ENCODE measurements around the gene CYP2W1. TPM values are rescaled to one million over a fixed set of nuclear protein-coding genes. Genes with fewer than 3 reads are reported as not detected.
"Not testable (repeated sequence)": the region's sequence is repeated elsewhere in the genome, so short reads cannot be mapped to it uniquely, and the experiment has no call there.

The CYP2W1 gene
- total RNA-seq, 1 donor from 2014 or later, result not detected

DNA sequence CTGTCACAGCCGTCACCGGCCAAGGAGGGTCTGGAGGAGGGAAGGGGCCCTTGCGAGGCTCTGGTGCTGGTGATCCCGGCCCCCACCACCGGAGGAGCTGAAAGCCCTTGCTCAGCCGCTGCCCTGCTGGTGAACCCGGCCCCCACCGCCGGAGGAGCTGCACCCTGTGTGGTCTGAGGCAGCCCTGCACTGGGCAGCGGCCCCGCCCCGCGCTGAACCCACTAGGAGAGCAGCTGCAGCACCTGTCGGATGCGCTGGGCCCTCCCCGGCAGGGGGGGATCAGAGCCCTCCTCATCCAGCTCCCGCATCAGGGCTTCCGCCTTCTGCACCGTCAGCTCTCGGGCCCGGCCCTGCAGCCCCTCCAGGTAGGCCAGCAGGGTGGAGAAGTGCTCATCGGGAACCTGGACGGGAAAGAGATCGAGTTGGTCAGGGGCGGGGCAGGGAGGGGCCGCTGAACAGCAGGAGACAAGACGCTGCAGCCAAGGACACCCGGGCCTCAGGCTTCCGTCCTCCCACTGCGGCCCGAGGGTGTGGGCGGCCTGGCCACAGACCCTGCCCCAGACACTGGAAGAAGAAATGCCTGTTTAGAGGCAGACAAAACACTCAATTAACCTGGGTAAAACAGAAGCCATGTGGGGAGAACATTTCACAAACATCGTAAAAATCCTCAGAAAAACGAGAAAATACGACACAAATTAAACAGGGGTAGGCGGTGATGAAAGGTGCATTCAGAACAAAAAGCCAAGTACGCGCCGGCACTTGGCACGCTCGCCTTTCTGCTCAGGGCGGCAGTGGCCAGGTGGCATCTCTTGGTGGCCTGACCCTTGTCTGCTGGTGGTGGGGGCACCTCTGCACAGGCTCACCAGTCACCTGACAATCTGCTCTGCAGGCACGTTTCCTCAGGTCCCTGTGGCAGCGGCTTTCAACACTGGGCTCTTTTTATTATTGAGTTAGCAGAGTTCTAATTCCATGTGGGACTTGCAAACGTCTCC, 14.7 kb downstream of the CYP2W1 start:
- TF ChIP-seq, protein P1, sequence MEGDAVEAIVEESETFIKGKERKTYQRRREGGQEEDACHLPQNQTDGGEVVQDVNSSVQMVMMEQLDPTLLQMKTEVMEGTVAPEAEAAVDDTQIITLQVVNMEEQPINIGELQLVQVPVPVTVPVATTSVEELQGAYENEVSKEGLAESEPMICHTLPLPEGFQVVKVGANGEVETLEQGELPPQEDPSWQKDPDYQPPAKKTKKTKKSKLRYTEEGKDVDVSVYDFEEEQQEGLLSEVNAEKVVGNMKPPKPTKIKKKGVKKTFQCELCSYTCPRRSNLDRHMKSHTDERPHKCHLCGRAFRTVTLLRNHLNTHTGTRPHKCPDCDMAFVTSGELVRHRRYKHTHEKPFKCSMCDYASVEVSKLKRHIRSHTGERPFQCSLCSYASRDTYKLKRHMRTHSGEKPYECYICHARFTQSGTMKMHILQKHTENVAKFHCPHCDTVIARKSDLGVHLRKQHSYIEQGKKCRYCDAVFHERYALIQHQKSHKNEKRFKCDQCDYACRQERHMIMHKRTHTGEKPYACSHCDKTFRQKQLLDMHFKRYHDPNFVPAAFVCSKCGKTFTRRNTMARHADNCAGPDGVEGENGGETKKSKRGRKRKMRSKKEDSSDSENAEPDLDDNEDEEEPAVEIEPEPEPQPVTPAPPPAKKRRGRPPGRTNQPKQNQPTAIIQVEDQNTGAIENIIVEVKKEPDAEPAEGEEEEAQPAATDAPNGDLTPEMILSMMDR (conservative IDR thresholded peaks at IDR 0.05; ENCODE audit: low read depth, low read length), result no peak
- no peak for DNase-seq (ENCODE audit: low read depth)
- no peak overlapping the region for H3K4me3 ChIP-seq (ENCODE audit: low read depth, low read length)

- no peak overlapping the region for H3K4me3 ChIP-seq (ENCODE audit: low read depth, low read length)
- TF ChIP-seq, protein P1 (conservative IDR thresholded peaks at IDR 0.05; ENCODE audit: low read depth, low read length), result no peak
- no peak for DNase-seq (ENCODE audit: low read depth)
Measured at GRCh38 chr7:999149-999879, 16.3 kb downstream of the CYP2W1 start.

GRCh38 chr7:999941-1000935, 17.3 kb downstream of the CYP2W1 start:
- no peak overlapping the region for H3K4me3 ChIP-seq (ENCODE audit: low read depth, low read length)
- DNase-seq (ENCODE audit: low read depth), result no peak
- TF ChIP-seq, protein P1 (conservative IDR thresholded peaks at IDR 0.05; ENCODE audit: low read depth, low read length), result no peak

DNA sequence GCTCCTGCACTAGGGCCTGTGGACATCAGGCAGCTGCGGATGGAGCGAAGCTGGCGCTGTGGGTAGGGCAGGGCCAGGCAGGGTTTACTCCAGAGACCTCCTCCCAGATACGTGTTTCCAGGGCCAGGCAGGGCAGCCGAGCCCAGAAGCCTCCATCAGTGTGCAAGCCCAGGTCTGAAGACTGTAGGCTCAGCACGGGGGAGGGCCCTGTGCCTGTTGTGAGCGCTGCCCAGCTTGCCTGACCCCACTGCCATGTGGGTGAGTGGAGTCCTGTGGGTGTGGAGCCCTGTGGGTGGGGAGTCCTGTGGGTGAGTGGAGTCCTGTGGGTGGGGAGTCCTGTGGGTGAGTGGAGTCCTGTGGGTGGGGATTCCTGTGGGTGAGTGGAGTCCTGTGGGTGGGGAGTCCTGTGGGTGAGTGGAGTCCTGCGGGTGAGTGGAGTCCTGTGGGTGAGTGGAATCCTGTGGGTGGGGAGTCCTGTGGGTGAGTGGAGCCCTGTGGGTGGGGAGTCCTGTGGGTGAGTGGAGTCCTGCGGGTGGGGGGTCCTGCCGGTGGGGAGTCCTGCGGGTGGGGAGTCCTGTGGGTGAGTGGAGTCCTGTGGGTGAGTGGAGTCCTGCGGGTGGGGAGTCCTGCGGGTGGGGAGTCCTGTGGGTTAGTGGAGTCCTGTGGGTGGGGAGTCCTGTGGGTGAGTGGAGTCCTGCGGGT, 18.2 kb downstream of the CYP2W1 start:
- not testable (repeated sequence) for DNase-seq (ENCODE audit: low read depth)

DNA sequence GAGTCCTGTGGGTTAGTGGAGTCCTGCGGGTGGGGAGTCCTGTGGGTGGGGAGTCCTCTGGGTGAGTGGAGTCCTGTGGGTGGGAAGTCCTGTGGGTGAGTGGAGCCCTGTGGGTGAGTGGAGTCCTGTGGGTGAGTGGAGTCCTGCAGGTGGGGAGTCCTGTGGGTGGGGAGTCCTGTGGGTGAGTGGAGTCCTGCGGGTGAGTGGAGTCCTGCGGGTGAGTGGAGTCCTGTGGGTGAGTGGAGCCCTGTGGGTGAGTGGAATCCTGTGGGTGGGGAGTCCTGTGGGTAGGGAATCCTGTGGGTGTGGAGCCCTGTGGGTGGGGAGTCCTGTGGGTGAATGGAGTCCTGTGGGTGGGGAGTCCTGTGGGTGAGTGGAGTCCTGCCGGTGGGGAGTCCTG, 19.0 kb downstream of the CYP2W1 start:
- not testable (repeated sequence) for H3K4me3 ChIP-seq (ENCODE audit: low read depth, low read length); DNase-seq (ENCODE audit: low read depth)

More for the DNA sequence above, 18.2 kb downstream of the CYP2W1 start:
- H3K4me3 ChIP-seq (ENCODE audit: low read depth, low read length), result not testable (repeated sequence)

GRCh38 chr7:1002445-1002844, 19.5 kb downstream of the CYP2W1 start:
- not testable (repeated sequence) for DNase-seq (ENCODE audit: low read depth); H3K4me3 ChIP-seq (ENCODE audit: low read depth, low read length)

DNA sequence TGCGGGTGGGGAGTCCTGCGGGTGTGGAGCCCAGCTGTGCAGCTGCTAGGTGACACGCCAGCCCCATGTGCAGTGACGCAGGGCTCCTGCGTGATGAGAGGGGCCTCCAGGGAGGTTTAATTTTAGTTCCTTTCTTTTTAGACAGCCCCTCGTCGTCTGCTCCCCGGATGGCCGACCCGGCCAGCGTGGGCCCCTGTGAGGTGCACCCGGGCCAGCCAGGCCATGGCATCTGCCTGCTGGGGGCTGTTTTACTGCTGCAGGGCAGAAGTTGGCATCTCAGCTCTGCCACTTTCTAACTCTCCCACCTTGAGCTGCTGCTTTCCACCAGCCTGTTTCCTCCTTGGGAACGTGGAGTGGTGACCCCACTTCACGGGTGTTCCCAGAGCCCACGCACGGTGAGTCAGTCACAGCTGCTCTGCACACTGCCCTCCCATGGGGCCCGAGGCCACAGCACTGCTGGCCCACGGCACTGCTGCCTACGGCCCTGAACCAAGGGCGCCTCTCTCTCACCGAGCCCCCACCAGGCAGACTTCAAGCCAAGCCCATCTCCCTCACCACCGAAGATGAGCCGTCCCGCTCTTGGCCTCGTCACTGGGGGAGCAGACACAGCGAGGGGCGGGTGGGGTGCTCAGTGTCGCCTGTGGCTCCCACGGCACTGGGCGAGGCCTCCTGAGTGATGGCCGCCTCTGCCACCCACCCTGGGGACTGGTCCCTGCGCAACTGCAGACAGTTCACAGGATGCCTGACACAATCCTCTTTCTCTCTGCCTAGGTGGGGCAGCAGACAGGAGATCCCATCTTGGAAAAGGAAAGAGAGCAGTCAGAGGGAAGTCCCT, 21.3 kb downstream of the CYP2W1 start:
- H3K4me3 ChIP-seq (ENCODE audit: low read depth, low read length), result no peak overlapping the region
- DNase-seq (ENCODE audit: low read depth), result no peak
- TF ChIP-seq, protein P1 (conservative IDR thresholded peaks at IDR 0.05; ENCODE audit: low read depth, low read length), result no peak

Measured in epithelial cell of proximal tubule (primary cell).